Activated T-cell treated with anti-CD3 and anti-CD28 coated beads for 4 hours (primary cell): ENCODE data around the gene CDK19.

Experiments
- DNase-seq: peaks from one replicate; pipeline ENCODE4 v3.0.0-alpha.2; 2020

CDK19 gene

DNA sequence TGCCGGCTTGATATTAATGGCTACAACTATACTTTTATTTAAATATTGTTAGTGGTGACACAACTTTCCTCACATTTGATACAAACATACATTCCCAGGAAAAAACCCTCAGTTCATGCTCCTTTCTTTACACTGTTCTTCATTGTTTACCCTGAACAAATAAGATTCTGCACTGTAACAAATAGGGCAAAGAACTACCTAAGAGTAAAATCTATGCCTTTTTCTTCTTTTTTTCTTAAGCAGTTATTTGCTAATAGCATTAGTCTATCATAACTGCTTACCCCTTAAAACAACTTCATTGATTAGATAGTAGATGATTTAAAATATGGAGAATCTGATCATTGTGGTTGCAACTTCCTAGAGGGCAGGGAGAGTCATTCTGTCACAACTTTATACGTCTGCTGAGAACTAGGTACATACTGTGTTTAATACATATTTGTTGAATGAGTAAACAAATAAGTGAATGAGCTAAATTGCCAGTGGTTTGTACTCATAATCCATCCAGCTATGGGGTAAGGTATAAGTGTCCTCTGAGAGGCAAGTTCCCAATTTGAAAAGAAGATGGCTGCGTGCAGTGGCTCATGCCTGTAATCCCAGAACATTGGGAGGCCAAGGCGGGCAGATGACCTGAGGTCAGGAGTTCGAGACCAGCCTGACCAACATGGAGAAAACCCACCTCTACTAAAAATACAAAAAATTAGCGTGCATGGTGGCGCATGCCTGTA, 161.0 kb downstream of the CDK19 start:
- no peak for DNase-seq

DNA sequence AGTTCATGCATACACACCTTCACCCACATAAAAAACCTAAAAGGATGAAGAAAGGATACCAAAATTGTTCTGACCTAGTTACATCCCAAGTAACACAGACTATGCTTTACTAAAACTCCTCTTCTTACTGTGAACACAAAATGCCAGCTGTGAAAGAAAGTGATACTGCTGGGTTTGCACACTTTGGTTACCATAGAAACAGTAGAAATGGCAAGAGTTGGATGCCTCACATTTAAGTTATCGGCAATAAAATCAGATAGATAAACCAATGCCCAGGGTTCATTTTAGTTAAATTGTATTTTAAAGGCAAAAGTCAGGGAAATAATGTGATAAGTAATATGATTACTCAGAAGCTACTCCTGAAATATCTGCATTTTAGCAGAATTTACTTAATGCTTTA, 161.9 kb downstream of the CDK19 start:
- no peak for DNase-seq

DNA sequence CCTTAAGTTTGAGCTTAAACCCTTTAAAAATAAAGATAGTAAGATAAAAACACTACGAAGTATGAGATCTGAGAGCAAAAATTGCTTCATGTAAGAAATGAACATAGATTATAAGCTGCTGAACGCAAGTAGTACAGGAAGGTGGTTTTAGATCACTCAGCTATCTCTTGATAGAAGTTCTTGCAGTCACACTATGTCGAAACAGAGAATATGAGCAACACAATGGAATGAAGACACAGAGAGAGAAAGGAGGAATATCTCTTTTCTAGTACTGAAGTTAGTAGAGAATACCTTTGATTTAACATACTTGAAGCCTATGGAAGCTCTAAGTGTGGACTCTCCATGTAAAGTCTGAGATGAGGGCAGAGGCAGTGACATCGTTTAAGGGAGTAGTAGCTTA, 162.7 kb downstream of the CDK19 start:
- no peak for DNase-seq

GRCh38 chr6:110650755-110651154, 164.5 kb downstream of the CDK19 start:
- no peak for DNase-seq

DNA sequence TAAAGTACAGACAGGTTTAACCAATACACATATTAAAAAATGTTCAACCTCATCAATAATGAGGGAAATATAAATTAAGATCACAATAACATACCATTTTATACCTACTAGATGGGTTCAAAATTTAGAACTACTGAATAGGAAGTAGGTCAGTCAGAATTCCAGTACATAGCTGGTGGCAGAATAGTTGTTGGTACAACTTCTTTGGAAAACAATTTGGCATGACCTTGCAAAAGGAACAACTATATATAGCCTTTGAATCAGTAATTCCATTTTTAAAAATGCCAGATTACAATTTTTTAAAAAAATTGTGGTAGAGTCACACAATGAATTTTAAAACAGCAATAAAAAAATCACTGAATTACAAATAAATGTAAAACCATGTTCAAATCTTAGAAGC, 165.6 kb downstream of the CDK19 start:
- no peak for DNase-seq

- DNase-seq = no peak
These were observed 168.0 kb downstream of the CDK19 start for GRCh38 chr6:110646951-110647910.

DNA sequence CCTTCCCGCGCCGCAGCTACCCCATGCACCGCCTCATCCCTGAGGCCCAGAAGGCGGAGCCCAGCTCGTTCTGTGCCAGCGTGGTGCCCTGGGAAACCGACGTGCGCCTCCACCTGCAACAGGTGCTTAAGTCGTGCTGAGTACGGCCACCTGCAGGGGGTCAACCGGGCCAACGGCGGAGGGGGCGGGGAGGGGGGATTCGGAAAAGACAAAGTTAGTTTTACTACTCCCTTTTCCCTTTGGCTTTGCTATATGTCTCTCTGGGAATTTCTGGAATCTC, 168.9 kb downstream of the CDK19 start:
- DNase-seq = no peak

DNA sequence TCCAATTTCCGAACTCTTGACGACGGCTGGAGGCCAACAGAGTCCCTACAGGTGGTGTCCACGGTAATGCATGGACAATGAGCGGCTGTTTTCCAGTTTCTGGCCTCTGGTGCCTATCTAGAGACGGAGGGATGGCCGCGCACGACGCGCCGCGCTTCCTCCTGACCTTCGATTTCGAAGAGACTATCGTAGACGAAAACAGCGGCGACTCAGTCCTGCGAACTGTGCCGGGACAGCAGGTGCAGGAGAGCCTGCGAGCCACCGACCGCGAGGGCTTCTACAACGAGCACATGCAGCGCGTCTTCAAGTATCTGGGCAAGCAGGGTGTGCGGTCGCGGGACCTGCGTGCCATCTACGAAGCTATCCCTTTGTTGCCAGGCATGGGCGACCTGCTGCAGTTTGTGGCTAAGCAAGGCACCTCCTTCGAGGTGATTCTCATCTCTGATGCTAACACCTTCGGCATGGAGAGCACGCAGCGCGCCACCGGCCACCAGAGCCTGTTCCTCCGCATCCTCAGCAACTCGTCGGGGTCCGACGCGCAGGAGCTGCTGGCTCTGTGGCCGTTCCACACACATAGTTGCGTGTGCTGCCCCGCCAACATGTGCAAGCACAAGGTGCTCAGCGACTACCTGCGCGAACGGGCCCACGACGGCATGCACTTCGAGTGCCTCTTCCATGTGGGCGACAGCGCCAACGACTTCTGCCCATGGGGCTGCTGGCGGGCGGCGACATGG, 169.4 kb downstream of the CDK19 start:
- no peak for DNase-seq

DNA sequence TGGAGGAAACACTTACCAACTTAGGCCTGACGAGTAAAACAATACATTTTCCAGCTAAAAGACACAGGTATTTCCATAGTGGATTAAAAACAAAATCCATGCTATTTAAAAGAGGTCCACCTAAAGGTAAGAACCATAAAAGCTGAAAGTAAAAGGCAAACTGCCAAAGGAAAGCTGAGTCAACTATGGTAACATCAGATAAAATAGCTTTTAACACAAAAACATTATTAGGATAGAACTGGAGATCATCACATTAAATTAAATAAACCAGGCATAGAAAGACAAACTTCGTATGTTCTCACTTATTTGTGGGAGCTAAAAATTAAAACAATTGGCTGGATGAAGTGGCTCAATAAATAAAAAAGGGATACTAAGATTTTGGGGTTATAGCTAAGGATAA, 172.1 kb downstream of the CDK19 start:
- DNase-seq = no peak

GRCh38 chr6:110642711-110643110, 172.6 kb downstream of the CDK19 start:
- no peak for DNase-seq

DNA sequence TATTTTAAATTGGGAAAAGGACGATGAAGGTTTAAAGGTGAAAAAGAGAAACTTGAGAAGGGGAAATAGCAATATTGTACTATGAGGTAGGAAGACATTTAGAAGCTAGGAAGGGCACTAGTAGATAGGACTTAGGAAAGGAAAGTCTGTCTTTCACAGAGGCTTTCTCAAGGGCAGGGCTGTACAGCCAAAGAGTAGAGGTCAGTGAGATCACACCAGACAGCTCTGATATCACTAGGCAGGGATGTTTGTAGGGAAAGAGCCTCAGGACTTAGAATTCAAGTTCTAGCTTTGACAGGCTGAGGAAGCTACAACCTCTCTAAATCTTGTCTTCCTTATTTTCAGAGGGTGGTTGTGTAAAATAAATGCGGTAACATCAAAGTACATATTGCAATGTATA, 178.5 kb downstream of the CDK19 start:
- DNase-seq = no peak

- no peak for DNase-seq
These were observed 180.2 kb downstream of the CDK19 start for GRCh38 chr6:110635096-110635495.

DNA sequence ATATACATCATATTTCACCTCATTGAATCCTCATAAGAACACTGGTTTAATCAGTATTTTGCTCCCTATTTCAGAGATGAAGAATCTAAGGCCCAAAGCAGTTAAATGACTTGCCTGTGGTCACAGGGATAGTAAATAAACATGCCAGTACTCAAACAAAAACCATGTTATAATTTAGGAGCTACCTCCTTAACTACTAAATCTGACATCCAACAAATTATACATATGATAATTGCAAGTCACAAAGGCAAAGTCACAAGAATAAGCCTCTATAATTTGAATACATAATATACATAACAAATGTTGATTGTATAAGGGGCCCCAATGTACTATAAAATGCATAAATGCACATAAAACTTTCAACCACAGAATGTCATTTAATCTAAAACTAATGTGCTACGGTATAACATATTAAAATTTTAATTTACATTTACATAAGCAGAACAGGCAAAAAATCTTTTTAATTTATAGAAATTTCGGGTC, 181.5 kb downstream of the CDK19 start:
- no peak for DNase-seq

DNA sequence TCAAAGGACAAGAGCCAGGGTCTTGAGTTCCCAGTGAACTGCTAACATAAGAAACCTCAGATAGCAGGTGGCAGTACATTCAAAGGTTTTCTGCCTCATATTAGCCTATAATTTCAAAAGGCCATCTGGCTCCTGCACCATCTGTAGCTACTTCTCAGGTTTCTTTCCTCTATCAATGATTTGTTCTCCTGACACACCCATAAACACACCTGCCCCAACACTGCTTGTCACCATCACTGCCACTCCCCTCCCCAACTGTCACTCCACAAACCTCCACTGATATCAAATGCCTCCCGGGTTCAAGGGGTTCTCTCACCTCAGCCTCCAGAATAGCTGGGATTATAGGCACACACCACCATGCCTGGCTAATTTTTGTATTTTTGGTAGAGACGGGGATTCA, 186.1 kb downstream of the CDK19 start:
- no peak for DNase-seq

DNA sequence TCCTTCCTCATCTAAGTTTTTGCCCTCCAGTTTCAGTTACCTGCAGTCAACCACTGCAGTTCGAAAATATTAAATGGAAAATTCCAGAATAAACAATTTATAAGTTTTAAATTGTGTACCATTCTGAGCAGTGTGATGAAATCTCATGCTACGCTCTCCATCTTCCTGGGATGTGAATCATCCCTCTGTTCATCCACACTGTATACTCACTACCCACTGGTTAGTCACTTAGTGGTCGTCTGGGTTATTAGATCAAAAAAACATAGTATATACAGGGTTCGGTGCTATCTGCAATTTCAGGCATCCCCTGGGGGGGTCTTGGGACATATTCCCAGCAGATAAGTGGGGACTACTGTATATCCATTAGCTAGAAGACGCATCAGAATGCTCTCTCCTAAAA, 186.9 kb downstream of the CDK19 start:
- no peak for DNase-seq

DNA sequence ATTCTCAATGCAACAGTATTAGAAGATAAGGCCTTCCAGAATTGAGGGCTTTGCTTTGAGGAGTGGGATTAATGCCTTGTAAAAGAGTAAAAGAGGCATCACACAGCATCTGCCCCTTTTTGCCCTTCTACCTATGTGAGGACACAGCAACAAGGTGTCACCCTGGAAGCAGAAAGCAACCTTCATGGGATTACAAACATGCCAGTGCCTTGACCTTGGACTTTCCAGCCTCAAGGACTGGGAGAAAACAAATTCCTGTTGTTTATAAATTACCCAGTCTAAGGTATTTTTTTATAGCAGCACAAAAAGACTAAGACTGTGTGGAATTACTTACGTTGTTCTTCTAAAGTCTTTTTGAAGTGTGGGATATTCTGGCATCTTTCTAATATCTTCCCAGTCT, 188.8 kb downstream of the CDK19 start:
- DNase-seq = no peak

DNA sequence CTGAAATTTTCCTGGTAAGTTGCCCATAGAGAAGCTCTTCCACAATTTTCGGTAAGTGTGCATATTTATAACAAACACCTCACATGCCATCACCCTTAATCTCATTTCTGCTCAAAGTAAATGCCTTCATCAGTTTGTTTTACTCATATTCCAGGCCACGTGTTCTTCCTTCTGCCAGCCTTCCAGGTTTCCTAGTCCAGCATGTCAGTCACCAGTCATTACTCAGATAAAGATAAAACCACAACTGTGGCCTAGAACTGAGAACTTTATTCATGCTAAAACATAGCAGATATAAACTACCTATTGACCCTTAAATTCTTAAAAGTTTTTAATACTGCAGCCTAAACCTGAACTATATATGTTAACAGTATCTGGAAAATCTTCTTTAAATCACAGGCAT, 189.4 kb downstream of the CDK19 start:
- no peak for DNase-seq

GRCh38 chr6:110622912-110623578, 192.2 kb downstream of the CDK19 start:
- DNase-seq = no peak

DNA sequence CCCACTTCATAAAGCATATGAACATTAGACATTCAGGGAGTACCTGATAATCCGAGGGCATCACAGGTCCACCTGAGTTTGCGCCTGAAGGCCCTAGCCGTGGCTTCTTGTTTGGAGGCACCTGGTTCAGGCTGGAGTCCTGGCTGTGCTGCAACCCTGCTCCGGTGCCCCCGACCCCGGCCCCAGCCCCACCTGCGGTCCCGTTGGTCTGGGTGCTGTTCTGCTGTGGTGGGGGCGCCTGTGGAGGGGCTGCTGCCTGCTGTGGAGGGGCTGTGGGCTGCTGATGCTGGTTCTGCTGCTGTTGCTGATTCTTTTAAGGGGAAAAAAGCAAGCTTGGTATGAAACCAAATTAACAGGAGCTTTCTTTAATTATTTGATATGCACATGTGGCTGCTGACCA, 194.2 kb downstream of the CDK19 start:
- DNase-seq = no peak

DNA sequence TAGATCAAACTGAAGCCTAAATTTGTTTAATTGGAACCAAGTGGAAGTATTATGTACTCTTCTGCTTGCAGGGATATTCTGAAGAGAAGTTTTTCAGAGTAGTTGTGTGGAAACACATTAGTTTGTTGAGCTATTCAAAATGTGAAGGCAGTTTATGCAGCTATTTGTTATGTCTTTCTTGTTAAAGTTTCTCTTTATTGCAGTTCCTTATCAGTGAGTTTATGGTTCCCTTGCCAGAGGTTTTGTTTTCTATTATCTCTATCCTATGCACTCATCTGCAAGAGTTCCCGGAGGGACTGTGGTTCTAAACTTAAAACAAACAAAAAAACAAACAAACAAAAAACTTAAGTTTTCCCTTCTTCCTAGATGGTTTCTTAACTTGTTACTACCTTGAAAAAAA, 195.2 kb downstream of the CDK19 start:
- no peak for DNase-seq

DNA sequence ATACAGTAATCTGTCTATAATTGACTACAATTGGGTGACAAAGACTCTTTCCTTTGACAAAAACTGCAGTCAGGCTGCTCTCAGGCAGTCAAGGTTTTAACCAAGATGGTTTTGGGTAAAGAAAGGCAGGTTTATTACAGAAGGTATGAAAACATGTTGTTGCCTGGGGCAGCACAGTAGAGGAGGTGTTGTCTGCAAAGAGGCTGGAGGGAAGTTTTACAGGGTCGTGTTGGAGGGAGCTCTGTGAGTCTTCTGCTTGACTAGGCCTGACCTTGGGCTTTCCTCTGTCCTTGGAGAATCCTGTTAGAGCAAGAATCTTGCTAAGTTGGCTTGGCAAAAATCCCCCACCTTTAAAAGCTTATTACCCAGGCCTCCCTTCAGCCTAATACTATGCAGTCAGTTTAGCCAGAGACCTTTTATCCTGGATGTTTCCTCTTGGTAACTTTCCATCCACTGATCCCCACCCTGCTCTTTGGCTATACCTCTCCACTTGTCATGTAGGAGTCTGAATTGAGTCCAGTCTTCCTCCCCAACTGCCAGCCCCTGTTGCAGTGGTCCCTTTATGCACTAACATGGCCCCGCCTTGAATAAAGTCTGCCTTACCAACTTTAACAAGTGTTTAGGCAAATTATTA, 195.9 kb downstream of the CDK19 start:
- DNase-seq = no peak

DNA sequence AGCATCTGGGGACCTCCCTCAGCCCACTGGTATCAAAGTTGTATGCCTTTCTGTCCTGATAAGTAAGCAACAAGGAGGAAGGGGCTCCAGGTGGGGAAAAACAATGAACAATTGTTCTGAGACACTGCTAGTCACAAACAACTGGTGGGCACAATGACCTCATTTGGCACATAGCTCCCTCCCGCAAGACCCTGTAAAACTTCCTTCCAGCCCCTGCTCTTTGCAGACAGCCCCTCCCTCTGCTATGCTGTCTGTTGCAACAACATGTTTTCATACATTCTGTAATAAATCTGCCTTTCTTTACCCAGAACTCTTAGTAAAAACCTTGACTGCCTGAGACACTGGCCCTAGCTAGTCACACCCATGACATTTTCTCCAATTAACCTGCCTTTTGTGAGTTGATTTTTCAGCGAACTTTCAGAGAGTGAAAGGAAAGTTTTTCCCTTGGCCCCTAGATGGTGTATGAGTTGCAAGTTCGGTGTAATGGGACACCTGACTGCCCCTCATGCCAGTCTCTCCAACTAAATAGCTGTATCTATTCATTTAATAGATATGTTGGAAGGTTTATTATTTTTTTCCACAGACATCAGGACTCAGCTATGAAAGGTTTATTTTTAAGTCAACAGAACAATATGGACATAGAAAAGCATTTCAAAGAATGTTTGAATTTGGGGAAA, 196.5 kb downstream of the CDK19 start:
- no peak for DNase-seq
